Thyroid gland (tissue), 4 donors: ENCODE data around the gene RTN4IP1.

Source experiments
- POLR2A ChIP-seq, 2 donors: fragments of 450-650 bp; IDR thresholded peaks; one replicate each; pipeline ENCODE4 v1.6.1; 2017; ENCODE audit warnings: antibody characterized with exemption in 2 of 2, mild to moderate bottlenecking in 2 of 2, moderate library complexity in 1 of 2
- TF ChIP-seq, protein P1 (sequence below), 6 experiments: fragments of 200-600 bp in 3 of 6; fragments of 450-650 bp in 3 of 6; sonication (generic) in 3 of 6; IDR thresholded peaks; one replicate each; pipeline ENCODE4 v1.5.1; 2016 to 2019; ENCODE audit warnings: antibody characterized with exemption in 6 of 6, mild to moderate bottlenecking in 2 of 6, inconsistent platforms in 1 of 6, moderate library complexity in 1 of 6

DNA sequence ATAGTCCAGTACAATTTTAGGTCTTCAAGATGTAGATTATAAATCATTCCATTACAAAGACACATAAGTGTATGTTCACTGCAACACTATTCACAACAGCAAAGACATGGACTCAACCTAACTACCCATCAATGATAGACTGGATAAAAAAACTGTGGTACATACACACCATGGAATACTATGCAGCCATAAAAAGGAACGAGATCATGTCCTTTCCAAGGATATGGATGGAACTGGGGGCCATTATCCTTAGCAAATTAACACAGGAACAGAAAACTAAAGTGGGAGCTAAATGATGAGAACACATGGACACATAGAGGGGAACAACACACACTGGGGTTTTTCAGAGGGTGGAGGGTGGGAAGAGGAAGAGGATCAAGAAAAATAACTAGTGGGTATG is 6.3 kb downstream of the RTN4IP1 start:
- TF ChIP-seq POLR2A (IDR thresholded peaks at IDR 0.05), result no peak
- TF ChIP-seq, protein P1, sequence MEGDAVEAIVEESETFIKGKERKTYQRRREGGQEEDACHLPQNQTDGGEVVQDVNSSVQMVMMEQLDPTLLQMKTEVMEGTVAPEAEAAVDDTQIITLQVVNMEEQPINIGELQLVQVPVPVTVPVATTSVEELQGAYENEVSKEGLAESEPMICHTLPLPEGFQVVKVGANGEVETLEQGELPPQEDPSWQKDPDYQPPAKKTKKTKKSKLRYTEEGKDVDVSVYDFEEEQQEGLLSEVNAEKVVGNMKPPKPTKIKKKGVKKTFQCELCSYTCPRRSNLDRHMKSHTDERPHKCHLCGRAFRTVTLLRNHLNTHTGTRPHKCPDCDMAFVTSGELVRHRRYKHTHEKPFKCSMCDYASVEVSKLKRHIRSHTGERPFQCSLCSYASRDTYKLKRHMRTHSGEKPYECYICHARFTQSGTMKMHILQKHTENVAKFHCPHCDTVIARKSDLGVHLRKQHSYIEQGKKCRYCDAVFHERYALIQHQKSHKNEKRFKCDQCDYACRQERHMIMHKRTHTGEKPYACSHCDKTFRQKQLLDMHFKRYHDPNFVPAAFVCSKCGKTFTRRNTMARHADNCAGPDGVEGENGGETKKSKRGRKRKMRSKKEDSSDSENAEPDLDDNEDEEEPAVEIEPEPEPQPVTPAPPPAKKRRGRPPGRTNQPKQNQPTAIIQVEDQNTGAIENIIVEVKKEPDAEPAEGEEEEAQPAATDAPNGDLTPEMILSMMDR (IDR thresholded peaks at IDR 0.05), result no peak
